HuH-7 (cell line): ENCODE data around the gene GSKIP.
A peak's percentile ranks its signal among the peaks of the same experiment; 100 is the strongest.

ENCODE experiments used
- DNase-seq: peaks from one replicate; pipeline ENCODE4 v3.0.0; 2011; ENCODE audit warnings: low spot score

The GSKIP gene

GRCh38 chr14:96418075-96418474 lies 54.7 kb downstream of the GSKIP start:
- DNase-seq = no peak

DNA sequence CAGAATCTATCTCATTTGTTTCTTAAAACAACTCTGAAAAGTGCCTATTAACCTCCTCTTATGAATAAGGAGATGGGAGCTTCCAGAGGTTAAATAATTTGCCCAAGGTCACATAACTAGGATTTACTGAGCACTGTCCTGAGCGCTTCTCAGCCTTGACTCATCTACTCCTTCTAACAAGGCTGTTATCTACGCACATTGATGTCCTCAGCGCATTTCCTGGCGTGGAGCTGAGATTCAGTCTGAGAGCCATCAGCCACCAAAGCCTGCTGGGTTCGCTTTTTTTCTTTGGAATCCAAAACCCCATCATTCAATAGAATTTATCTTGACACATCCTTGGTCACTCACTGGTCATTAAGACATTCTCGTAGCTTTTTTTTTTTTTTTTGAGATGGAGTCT lies 57.9 kb downstream of the GSKIP start:
- DNase-seq = no peak

DNA sequence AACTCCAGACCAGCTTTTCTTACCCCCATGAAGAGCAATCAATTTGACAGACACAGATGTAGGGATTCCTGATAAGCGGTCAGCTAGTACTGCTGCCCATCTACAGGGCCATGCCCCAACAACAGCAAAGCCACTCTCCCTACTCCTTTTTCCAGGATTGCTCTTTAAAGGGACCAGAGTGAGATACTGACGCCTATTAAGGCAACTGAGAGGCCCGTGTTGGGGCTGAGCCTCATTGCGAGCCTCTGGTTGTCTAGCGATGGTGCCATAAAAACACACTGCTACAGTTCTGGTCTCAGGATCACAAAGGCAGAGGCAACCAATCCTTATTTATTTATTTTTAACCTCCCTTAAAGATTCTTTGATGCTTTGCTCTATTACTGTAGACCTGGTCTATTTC lies 59.7 kb downstream of the GSKIP start:
- no peak for DNase-seq

GRCh38 chr14:96423446-96424108 lies 60.3 kb downstream of the GSKIP start:
- DNase-seq = no peak

- peak; percentile 53 for DNase-seq
Observed at GRCh38 chr14:96424109-96424989, 61.0 kb downstream of the GSKIP start.

GRCh38 chr14:96434040-96434439 lies 70.7 kb downstream of the GSKIP start:
- DNase-seq = no peak
